IPS DF 4.7 (cell line): ENCODE measurements around the gene BTG1.
A peak's percentile ranks its signal among the peaks of the same experiment; 100 is the strongest.
"Not testable (repeated sequence)": the region's sequence is repeated elsewhere in the genome, so short reads cannot be mapped to it uniquely, and the experiment has no call there.

Source experiments
- DNase-seq: peaks from one replicate; pipeline ENCODE4 v3.0.0-alpha.2; 2013; ENCODE audit warnings: low spot score; ENCODE audit errors: extremely low read depth

BTG1 gene

DNA sequence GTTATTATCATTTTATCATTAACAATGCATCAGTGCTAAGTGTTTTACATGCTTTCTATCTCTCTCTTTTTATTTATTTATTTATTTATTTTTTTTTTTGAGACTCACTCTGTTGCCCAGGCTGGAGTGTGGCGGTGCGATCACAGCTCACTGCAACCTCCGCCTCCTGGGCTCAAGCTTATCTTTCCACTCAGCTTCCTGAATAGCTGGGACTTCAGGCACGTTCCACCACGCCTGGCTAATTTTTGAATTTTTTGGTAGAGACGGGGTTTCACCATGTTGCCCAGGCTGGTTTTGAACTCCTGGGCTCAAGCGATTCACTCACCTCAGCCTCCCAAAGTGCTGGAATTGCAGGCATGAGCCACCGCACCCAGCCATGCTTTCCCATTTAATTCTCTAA is 3.9 kb upstream of the BTG1 start:
- DNase-seq = no peak

DNA sequence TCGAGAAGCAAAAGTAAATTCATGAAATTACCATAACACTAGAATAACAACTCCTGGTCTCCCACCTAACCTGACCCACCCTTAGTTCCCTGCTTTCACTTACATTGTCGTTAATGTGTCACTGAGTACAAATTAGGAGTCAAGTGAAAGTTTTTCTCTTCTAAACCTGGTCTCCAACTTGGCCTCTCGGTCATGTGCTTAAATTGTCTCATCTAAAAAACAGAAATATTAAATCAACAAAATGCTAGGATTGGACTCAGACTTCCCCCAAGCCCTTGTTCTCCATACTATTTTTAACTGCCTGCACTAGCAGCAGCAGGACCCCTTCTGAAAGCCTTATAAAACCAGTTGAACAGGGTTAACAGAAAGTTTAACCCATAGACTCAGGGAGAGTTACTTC is 1.8 kb upstream of the BTG1 start:
- DNase-seq = no peak

DNA sequence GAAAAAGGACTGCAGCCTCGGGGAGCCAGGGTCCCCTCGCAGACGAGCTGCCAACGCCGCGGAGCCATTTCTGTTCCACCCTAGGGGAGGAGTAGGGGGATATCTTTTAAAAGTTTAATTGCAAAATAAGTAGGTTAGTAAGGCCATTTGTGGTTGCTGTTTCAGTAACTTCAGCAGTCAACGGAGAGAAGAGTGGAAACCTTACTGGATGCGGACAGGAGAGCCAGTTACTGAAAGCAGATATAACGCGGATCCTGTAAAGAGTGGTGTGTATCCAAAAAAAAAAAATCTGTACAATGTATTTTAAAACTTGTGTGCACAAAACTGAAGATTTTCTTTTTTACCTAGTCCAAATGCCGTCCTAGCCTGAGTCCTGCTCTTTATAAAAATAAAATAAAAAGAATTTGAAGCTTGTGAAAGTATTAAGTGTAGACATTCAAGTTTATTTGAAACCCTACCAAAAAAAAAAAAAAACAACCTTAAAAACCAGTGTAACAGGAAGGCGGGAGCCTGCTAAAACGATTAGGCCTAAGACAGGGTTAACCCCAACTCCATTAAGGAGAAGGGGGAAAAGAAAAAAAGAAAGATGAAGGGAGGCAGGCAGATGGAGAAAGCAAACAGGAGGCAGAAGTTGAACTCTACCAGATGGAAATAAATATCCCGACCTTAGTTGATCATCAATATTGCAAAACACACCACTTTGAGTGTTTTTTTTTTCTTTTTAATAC is 1.0 kb upstream of the BTG1 start:
- DNase-seq = no peak

DNA sequence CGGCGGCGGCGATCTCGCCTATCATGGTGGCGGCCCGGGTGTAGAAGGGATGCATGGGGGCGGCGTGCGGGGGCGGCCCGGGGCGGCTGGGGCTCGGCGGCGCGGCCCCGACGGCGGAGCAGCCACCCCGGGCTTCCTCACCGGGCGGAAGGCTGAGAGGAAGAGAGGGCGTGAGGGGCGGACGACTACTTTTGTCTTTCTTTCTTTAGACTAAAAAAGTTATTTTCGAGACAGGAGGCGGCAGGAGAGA is 240 bp downstream of the BTG1 start:
- DNase-seq = no peak

DNA sequence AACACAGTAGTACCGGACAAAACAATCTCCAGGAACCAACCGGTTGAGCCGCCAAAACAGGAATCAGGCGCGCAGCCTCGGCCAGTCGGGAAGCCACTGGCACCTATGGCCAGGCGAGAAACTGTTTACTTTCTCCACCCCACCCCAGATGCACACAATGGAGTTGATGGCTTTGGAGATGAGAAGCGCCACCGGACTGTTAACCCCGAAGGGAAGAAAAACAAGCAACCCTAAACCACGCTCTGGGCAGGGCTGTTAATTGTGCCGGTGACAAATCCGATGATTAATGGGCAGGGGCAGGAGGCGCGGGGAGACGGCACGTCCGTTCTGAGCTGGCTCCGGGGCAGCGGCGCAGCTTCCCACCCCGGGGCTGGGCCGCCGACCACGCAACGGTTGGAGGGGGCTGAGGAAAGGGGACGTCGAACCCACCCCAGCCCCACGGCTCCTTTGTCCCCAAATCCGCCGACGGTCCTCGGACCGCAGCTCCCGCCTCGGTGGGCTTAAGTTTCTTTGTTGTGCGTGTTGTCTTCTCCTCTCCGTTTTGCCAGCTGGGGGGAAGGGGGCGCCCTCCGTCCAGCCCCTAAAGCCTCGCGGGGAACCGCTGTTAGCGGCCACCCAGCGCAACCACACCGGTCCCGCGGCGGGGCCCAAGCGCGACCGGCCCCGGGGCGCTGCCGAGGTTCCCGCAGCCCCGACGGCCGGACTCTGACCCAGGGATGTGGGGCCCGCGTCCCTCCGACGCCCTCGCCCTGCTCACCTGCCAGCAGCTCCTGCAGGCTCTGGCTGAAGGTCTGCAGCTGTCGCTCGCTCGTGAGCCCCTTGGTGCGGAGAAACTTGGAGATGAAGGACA is 790 bp downstream of the BTG1 start:
- no peak for DNase-seq

DNA sequence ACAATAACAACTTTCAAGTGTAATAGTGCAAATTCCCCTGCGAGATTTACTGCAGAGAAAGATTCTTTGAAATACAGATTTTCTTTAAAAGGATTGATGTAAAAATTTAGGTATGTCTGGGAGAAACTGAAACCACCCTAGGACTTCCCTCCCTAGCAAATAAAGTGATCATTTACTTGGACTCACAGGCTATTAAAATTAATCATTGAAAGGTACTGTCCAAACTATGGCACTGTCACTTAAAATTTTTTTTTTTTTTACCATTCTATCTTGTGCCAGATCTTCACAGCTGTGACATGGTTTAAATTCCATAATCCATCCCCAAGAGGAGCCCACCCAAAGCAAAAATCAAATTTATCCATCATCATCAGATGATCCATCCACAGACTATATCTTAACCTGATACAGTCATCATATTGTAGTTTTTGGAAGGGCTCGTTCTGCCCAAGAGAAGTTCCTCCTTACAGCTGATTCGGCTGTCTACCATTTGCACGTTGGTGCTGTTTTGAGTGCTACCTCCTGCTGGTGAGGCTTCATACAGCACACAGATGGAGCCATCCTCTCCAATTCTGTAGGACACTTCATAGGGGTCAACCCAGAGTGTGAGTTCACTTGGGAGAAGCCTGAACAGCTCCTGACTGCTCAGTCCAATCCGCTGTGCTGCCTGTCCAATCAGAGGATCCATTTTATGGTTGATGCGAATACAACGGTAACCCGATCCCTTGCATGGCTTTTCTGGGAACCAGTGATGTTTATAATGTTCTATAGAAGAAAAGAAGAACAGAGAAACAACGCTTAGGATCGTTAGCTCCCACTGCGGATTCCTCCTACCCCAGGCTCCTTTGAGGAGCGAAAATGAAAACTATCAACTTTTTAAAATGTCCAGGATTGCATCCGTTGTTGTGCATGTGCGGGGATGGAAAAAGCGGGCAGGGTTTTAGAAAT is 1.7 kb downstream of the BTG1 start:
- DNase-seq = peak; percentile 60

DNA sequence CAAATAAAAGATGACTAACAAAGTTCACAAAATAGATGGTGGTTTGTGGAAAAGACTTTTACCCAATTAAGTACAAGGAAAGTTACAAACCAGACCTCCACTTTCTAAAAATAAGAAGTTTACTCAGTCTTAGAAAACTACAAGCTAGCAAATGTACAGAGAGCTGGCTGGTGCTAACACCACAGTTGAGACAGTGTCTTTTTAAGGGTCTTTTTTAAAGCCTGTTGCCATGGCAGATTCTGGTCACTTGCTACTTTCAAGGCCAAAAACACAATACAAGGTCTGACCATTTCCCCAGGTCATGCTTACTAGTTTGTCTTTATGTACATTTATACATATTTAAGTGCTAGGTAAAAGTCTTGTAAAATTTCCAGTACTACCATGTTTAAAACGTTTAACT is 2.4 kb downstream of the BTG1 start:
- DNase-seq = no peak

DNA sequence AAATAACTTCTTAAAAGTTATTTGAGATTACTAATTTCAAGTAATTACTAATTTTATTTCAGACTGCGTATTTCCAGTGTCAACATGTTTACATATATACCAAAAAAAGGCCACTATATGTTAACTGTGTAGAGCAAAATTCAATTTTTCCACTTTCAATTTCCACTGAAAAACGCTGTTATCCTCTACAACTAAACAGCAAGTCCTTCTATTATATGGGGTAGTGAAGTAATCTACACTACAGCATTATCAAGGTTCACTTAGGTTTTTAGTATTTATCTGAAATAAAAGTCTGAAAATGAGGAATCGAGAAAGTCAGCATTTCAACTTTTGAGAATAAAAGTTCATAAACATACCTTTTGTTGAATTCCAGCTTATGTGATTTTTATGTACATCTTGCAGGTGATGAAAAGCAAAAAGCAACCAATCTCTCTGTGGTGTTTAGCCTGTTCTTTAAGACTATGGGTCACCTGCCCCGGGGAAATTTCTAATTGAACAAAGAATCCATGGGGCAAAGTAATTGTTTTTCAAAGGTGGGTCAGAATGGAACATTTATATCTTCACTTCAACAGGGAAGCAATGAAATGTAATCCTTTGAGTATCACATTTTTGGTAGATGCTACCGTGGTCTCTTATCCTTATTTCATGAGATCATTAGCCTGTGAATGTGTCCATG is 3.3 kb downstream of the BTG1 start:
- no peak for DNase-seq

DNA sequence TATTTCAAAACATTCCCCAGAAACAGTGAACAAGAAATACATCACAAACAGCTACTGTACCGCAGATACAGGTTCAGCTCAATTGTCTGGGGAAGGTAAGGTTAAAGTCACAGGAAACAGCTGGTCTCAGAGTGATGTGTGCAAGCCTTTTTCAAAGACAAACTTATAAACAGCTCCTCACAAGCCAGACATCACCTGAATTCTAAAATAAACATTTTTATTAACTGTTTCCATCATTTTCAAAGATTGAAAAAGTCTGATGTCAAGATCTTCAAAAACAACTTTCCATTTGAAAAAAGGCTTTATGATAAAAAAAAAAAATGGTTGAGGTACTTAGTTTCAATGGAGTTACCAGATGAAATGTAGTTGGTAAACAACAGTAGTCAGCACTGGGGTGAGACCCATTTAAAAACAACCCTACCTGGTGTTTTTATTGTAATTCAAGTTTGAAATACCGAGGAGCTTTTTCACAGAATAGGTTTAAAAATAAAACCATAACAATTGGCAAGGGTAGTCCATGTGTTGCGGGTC is 4.0 kb downstream of the BTG1 start:
- no peak for DNase-seq

DNA sequence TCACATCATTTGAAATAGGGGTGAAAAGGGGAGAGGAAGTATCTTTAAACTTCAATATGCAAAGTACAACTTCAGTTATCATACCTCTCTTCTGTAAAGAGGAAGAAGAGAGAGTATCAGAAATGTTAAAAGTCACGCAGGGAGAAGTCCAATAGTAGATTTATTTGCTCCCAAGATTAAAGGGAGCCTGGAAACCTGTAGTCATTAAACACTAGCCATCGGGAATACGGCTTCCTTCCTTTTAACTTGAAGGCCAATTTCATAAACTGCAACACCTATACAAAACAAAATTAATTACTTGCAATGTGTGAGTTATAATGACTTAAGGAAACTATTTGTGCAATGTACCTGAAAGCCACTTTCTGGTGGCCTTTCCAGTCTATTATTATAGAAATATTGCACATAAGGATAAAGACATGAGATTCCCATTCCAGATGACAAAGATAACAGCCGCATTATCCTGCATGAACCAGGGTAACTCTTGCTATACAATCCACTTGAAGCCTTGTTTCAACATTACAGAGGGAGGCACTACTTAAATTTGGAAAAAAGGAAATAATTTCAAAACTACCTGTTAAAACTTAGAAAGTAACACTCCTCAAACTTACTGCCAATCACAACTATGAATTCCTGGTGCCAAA is 4.6 kb downstream of the BTG1 start:
- DNase-seq = no peak

DNA sequence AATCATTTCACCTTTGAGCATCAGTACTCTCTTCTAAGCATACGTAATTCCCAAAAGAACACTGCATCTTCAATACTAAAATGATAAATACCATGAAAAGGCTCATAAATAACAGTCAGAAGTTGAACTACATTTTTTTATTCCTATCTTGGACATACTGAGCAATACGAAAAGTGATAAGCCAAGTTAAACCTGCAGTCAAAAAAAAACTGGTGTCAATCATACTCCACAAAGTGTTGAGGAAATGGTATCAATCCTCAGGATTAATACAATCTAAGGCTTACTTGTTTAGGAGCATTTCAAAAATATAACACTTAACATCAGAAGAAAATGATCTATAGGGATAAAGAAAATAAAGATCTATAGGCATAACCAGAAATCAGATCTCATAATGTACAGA is 5.5 kb downstream of the BTG1 start:
- DNase-seq = no peak

DNA sequence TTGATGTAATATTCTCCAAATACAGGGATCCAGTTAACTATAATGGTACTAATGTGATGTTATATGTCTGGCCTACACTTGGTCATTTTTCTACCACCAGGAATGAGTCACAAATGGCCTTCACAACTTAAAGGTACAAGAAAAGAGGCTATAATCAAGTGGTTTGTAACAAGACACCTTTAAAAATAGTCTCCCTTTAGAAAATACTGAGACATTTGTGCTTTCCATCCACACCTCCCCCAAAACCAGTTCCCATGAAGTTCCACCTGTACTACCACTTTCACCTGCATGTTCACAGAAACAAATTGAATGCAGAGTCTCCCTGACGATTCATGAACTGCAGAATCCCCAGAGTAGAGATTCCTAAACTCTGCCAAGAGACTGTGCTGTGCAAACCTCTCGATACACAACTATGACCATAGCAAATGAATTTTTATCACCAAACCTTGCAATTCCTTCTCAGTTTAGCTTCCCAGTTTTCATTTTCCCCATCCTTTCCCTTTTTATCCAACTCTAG is 6.0 kb downstream of the BTG1 start:
- DNase-seq = no peak

DNA sequence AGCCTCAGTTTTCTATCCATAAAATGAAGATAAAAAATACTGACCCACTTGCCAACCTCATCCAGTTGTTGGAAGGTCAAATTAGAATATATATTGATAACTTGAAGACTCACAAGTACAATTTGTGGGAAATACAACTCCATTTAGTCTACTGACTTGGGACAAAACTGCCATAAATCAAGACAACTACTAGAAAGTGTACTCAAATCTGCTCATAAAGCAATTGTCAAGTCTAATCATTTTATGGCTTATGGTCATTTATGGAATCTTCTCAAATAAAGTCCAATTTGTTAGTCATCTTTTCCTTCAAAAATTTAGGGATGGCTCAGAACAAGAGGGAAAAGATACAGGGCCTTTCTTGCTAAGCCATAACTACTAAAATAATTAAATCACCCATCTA is 7.0 kb downstream of the BTG1 start:
- no peak for DNase-seq

DNA sequence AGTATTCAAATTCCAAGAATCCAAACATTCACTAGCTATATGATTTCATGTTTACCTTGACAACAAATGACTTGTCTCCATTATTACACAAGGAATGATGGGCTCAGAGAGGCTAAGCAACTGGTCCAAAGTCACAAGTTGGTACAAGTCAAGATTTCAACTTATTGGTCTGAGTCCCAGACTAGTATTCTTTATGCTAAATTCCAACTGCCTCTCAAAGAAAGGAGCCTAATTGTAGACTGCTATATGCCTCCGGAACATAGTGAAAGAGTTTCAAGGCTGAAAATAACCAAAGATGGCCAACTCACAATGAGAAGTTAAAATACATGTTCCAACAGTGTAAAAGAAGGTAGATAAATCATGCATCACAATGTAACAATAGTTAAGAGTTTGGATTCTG is 7.5 kb downstream of the BTG1 start:
- no peak for DNase-seq

DNA sequence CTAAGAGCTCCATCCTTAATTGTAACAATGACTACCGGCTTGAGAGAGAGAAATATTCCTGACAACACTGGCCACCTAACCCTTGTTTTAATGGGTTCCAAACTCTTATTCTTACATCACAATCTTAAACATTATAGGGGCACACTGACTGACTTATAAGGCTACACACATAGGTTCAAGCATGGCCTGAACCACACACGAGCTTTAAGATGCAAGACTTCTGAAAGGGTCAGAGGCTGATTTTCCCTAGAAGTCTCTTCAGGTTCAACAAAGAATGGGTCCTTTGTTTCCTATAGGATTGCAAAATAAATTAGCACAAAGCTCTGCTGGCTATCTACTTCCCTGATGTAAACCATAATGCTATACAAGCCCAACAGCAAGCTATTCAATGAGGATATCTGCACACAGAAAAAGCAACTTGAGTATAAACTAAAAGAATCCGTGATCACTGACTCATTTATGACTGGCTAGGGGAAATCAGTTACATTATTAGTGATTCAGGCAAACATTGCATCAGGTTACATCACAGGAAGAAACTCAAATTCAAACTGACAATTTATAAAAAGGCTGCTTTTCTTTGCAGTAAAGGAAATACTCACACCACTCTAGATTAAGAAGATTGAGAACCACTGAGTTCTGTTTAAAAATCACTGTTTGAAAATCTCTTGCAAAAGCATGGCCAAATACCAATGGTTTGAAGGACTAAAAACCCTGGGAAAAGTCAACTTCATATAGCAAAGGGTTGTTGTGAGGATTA is 8.5 kb downstream of the BTG1 start:
- DNase-seq = no peak

DNA sequence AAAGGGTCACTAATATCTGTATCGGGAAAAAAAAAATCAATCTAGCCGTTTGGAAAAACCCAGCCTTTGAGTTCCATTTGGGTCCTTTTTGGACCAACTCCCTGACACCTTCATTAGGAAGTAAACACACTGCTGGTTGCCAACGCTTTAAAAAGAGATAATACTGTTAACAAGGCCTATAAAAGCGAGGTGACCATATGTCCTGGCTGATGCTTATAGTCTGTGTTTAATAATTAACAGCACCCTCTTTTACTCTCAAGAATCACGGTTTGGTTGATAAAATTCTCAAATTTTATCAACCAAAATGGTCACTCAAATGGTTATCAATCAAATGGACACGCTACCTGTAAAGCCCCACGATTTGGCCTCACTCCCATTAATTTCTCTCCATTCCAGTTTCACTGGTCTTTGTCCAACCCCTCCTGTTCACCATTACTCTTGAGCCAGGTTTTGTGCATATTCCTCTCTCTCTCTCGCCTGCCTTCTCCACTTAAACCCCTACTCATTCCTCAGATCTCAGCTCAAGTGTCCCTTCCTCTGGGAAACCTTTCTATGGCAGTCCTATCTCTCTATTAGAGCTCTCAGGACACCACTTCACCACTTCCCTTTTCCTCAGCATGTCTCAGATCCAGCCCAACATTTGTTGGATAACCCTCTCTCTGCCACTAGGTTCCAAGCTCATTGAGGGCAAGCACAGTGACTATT is 9.5 kb downstream of the BTG1 start:
- DNase-seq = no peak

DNA sequence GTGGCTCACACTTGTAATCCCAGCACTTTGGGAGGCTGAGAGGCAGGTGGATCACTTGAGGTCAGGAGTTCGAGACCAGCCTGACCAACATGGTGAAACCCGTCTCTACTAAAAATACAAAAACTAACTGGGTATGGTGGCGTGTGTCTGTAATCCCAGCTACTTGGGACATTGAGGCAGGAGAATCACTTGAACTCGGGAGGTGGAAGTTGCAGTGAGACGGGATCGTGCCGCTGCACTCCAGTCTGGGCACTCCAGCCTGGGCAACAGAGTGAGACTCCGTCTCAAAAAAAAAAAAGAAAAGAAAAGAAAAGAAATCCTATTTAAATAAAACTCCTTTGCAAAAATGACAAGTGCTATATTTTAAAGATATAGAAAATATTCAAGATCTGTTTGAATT is 10.1 kb downstream of the BTG1 start:
- DNase-seq = not testable (repeated sequence)

DNA sequence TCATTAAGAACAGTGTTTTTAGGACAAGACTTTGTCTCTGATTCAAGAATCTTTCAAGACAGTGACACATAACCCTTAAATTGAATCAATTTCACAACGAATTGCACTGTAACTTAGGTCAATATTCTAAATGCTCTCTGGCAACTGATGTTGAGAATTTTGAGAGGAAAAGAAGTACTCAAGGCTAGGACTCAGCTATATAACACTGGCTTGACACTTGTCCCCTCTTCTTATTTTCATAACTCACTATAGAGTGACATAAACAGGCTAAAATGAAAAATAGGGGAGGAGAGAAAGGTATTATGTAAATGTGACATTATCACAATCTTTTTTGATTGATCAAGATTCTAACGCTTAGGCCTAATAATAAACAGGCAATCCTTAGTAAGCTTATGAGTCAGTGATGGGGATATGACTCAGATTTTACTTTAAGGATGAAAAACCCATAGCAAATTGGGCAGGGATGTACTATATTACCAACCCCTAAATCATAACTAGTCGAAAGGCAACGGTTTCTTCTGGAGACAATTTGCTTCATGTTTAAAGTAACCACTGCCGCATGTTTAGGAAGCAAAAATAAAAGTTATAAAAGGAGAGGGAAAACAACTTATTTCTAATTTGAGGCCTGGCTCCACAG is 10.9 kb downstream of the BTG1 start:
- DNase-seq = no peak
